Naive thymus-derived CD4-positive, alpha-beta T cell (primary cell): Measurements from ENCODE around the gene NDUFAF4. TPM values are rescaled to one million over a fixed set of nuclear protein-coding genes. Genes with fewer than 3 reads are reported as not detected.

Experiments
- ATAC-seq: fragments of 150-1000 bp; cut with Tn5 transposase; 2 replicates; pipeline ENCODE4 v1.10.0; 2021; ENCODE audit warnings: mild to moderate bottlenecking, moderate library complexity
- CTCF ChIA-PET: fragments of 350-600 bp; sonication (Branson Sonifier 250); formaldehyde crosslinking; loops from one replicate; lab custom pipeline; 2021; ENCODE audit warnings: antibody characterized with exemption; lab: Charles Lee
- POLR2A ChIA-PET: fragments of 350-600 bp; sonication (Branson Sonifier 250); formaldehyde crosslinking; loops from one replicate; lab custom pipeline; 2021; ENCODE audit warnings: antibody characterized with exemption, inconsistent platforms; lab: Charles Lee
- DNase-seq, 9 donors: peaks; one replicate each; pipeline versions ENCODE4 v3.0.0 to v3.0.0-alpha.2; 2020 to 2022; ENCODE audit warnings: mixed read lengths in 1 of 9
- H3K27ac ChIP-seq: one replicate; pipeline ENCODE4 v1.7.0; 2013; ENCODE audit warnings: mild to moderate bottlenecking, low read depth, low read length, moderate library complexity
- H3K27me3 ChIP-seq, 2 donors: one replicate each; pipeline ENCODE4 v1.7.0; 2013; ENCODE audit warnings: low read length in 2 of 2, mild to moderate bottlenecking in 2 of 2, moderate library complexity in 2 of 2; ENCODE audit not compliant: control insufficient read depth in 2 of 2, insufficient read depth in 2 of 2
- H3K36me3 ChIP-seq, 3 experiments: 1 replicate in 2 of 3; 2 replicates in 1 of 3; pipeline ENCODE4 v1.7.0; 2013; ENCODE audit warnings: low read length in 3 of 3, mild to moderate bottlenecking in 3 of 3, moderate library complexity in 1 of 3; ENCODE audit not compliant: insufficient read depth in 3 of 3, control insufficient read depth in 2 of 3
- H3K4me1 ChIP-seq, 2 donors: one replicate each; pipeline ENCODE4 v1.7.0; 2013; ENCODE audit warnings: low read length in 2 of 2, mild to moderate bottlenecking in 2 of 2, moderate library complexity in 1 of 2; ENCODE audit not compliant: control insufficient read depth in 2 of 2, insufficient read depth in 2 of 2
- H3K4me3 ChIP-seq: 2 replicates; pipeline ENCODE4 v1.7.0; 2013; ENCODE audit warnings: mild to moderate bottlenecking, low read length
- H3K9me3 ChIP-seq, 3 experiments: 1 replicate in 2 of 3; 2 replicates in 1 of 3; pipeline ENCODE4 v1.7.0; 2013; ENCODE audit warnings: low read length in 3 of 3; ENCODE audit not compliant: control insufficient read depth in 2 of 3
- H3K27ac Mint-ChIP-seq, 9 donors: one replicate each; pipeline ENCODE4 v1.8.0; 2020 to 2022; ENCODE audit warnings: mixed read lengths in 9 of 9, mild to moderate bottlenecking in 8 of 9, moderate library complexity in 5 of 9, inconsistent platforms in 2 of 9
- H3K27me3 Mint-ChIP-seq, 5 donors: one replicate each; pipeline ENCODE4 v1.8.0; 2021 to 2022; ENCODE audit warnings: mixed read lengths in 5 of 5, mild to moderate bottlenecking in 1 of 5
- H3K36me3 Mint-ChIP-seq, 5 donors: one replicate each; pipeline ENCODE4 v1.8.0; 2020 to 2022; ENCODE audit warnings: mixed read lengths in 5 of 5, mild to moderate bottlenecking in 3 of 5, inconsistent platforms in 1 of 5
- H3K4me1 Mint-ChIP-seq, 7 donors: one replicate each; pipeline ENCODE4 v1.8.0; 2020 to 2022; ENCODE audit warnings: mixed read lengths in 7 of 7, mild to moderate bottlenecking in 3 of 7, inconsistent platforms in 1 of 7
- H3K4me3 Mint-ChIP-seq, 10 donors: one replicate each; pipeline ENCODE4 v1.8.0; 2020 to 2022; ENCODE audit warnings: mild to moderate bottlenecking in 10 of 10, mixed read lengths in 10 of 10, moderate library complexity in 6 of 10, inconsistent platforms in 2 of 10
- H3K9me3 Mint-ChIP-seq, 11 donors: one replicate each; pipeline ENCODE4 v1.8.0; 2020 to 2022; ENCODE audit warnings: mixed read lengths in 11 of 11, mild to moderate bottlenecking in 4 of 11, inconsistent platforms in 1 of 11, moderate library complexity in 1 of 11
- intact Hi-C, 2 donors: fragments of 100-400 bp; cut with micrococcal nuclease; formaldehyde crosslinking; loops; one replicate each; pipeline ENCODE4 v1.15.1; 2023
- polyA plus RNA-seq, 2 donors: library from polyadenylated mRNA; unstranded; fragments of 300-500 nt; fragmentation: Illumina TruSeq; gene quantifications; one replicate each; pipeline ENCODE4 v1.2.3, GENCODE V29; 2021
- total RNA-seq, 6 experiments: library from RNA in 5 of 6; stranded (reverse) in 5 of 6; gene quantifications; 1 replicate in 5 of 6; 2 replicates in 1 of 6; pipeline ENCODE4 v1.2.3 and lab custom pipeline; 2021 to 2026

Gene NDUFAF4
- total and polyA plus RNA-seq, 7 experiments from 2014 or later = 25.1 to 75.6 (median 30.3) TPM

- peaks cover 0 to 6% (median 0%) of the 10 kb centered on the region in 7 donors for H3K4me1 Mint-ChIP-seq
- no peaks in the 10 kb centered on the region for H3K27me3 ChIP-seq
- peaks cover 0 to 4% (median 0%) of the 10 kb centered on the region in 5 donors for H3K36me3 Mint-ChIP-seq
- no peaks in the 10 kb centered on the region for H3K4me1 ChIP-seq
- H3K27ac ChIP-seq = no peak overlapping the region
- H3K9me3 Mint-ChIP-seq = no peaks in the 10 kb centered on the region
- no peaks in the 10 kb centered on the region for H3K9me3 ChIP-seq
- peaks cover 20 to 34% (median 27%) of the 10 kb centered on the region in 5 donors for H3K27me3 Mint-ChIP-seq
- no peaks in the 10 kb centered on the region for H3K36me3 ChIP-seq
- ChIA-PET POLR2A (no interaction called here), CTCF (no interaction called here)
- DNase-seq = no peak
- no peak overlapping the region for H3K27ac Mint-ChIP-seq
- no peak overlapping the region for H3K4me3 Mint-ChIP-seq
- H3K4me3 ChIP-seq = no peak overlapping the region
- intact Hi-C loops = no loop called here
- ATAC-seq = no peak
Observed at GRCh38 chr6:96911171-96911570, 13.5 kb upstream of the NDUFAF4 start.

- peaks cover 0 to 4% (median 0%) of the 10 kb centered on the region in 5 donors for H3K36me3 Mint-ChIP-seq
- ATAC-seq (no peak), DNase-seq (no peak)
- Histone ChIP-seq H3K4me3 (no peak overlapping the region), H3K9me3 (no peaks in the 10 kb centered on the region), H3K36me3 (no peaks in the 10 kb centered on the region), H3K27me3 (no peaks in the 10 kb centered on the region), H3K27ac (no peak overlapping the region), H3K4me1 (no peaks in the 10 kb centered on the region)
- CTCF ChIA-PET = interaction anchor here (1.3 kb wide), 1 partner anchor 12 kb away, joined by 3 read pairs; the partner anchor contains the start of gene NDUFAF4
- intact Hi-C loops = no loop called here
- no peaks in the 10 kb centered on the region for H3K9me3 Mint-ChIP-seq
- H3K4me3 Mint-ChIP-seq = no peak overlapping the region
- peaks cover 13 to 28% (median 20%) of the 10 kb centered on the region in 5 donors for H3K27me3 Mint-ChIP-seq
- H3K4me1 Mint-ChIP-seq = peaks cover 0 to 6% (median 0%) of the 10 kb centered on the region in 7 donors
- POLR2A ChIA-PET = interaction anchor here (1.9 kb wide), 1 partner anchor 12 kb away, joined by 8 read pairs; no protein-coding TSS in a partner anchor
- H3K27ac Mint-ChIP-seq = no peak overlapping the region
Observed at GRCh38 chr6:96909811-96910210, 12.1 kb upstream of the NDUFAF4 start.

GRCh38 chr6:96907498-96907897 lies 9.8 kb upstream of the NDUFAF4 start:
- CTCF ChIA-PET = interaction anchor here (0.8 kb wide), 1 partner anchor 9 kb away, joined by 3 read pairs; no protein-coding TSS in a partner anchor
- H3K9me3 Mint-ChIP-seq = no peaks in the 10 kb centered on the region
- H3K27ac Mint-ChIP-seq = no peak overlapping the region
- H3K4me1 ChIP-seq = no peaks in the 10 kb centered on the region
- peaks cover 0 to 4% (median 0%) of the 10 kb centered on the region in 5 donors for H3K36me3 Mint-ChIP-seq
- H3K9me3 ChIP-seq = no peaks in the 10 kb centered on the region
- POLR2A ChIA-PET = interaction anchor here (1.3 kb wide), 1 partner anchor 9 kb away, joined by 5 read pairs; the partner anchor contains the start of gene NDUFAF4
- H3K27me3 ChIP-seq = no peaks in the 10 kb centered on the region
- intact Hi-C loops = no loop called here
- DNase-seq (peak in 1 of 9 donors; percentile 25), ATAC-seq (peak; percentile 42)
- H3K4me1 Mint-ChIP-seq = peaks cover 0 to 6% (median 0%) of the 10 kb centered on the region in 7 donors
- H3K4me3 ChIP-seq = no peak overlapping the region
- H3K27ac ChIP-seq = no peak overlapping the region
- no peak overlapping the region for H3K4me3 Mint-ChIP-seq
- no peaks in the 10 kb centered on the region for H3K36me3 ChIP-seq
- peaks cover 7 to 20% (median 17%) of the 10 kb centered on the region in 5 donors for H3K27me3 Mint-ChIP-seq

DNA sequence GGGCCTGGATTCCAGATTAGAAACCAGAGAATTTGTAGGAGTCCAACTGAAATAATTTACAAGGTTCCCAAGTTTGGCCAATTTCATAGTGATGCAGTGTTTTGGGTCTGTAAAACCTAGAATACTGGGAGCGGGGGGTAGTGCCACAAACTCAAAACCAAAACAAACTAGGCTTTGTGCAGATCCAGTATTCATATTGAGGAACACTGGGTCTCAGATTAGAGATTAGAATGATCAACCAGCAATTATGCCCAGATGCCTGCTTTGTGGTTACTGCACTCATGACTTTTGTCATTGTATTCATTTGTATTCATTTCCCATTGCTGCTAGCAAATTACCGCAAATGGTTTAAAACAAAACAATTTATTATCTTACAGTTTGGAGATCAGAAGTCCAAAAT lies 3.2 kb upstream of the NDUFAF4 start:
- Histone ChIP-seq H3K4me3 (no peak overlapping the region), H3K36me3 (peaks cover 0 to 6% (median 0%) of the 10 kb centered on the region in 3 experiments), H3K4me1 (peaks cover 17 to 18% of the 10 kb centered on the region in 2 donors), H3K27me3 (no peaks in the 10 kb centered on the region), H3K27ac (no peak overlapping the region), H3K9me3 (no peaks in the 10 kb centered on the region)
- H3K4me1 Mint-ChIP-seq = peaks cover 10 to 32% (median 24%) of the 10 kb centered on the region in 7 donors
- ATAC-seq (no peak), DNase-seq (no peak)
- ChIA-PET POLR2A (no interaction called here), CTCF (no interaction called here)
- peaks cover 0 to 5% (median 2%) of the 10 kb centered on the region in 5 donors for H3K36me3 Mint-ChIP-seq
- intact Hi-C loops = no loop called here
- H3K27ac Mint-ChIP-seq = no peak overlapping the region
- H3K4me3 Mint-ChIP-seq = no peak overlapping the region
- peaks cover 0 to 2% (median 0%) of the 10 kb centered on the region in 11 donors for H3K9me3 Mint-ChIP-seq
- peaks cover 0 to 21% (median 13%) of the 10 kb centered on the region in 5 donors for H3K27me3 Mint-ChIP-seq

GRCh38 chr6:96899451-96899998 lies 1.8 kb upstream of the NDUFAF4 start:
- POLR2A ChIA-PET = interaction anchor here (1.3 to 4.4 kb wide), 2 partner anchors 22 to 25 kb away, joined by 9 to 30 read pairs; partner anchors contain the start of gene KLHL32
- intact Hi-C loops = loop anchor here in 1 of 2 donors (5.0 kb wide), 1 partner anchor 493 kb away; no protein-coding TSS in a partner anchor

DNA sequence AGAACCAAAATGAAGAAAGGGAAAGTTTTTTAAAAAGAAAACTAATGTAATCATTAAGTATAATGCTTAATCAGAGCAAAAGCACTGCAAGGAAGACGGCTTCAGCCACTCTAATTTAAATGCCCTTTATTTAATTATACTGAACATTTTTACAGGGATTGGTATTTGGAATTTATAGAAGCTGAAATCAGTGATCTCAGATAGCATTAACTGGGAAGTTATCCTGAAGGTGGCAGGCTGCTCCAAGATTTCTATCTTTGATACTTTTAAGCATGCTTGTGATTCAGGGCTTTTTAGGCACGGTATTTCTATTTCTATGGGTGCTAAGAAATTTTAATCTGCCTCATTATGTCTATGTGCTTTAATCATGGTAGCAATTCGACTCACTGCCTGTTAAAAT lies 1.3 kb upstream of the NDUFAF4 start:
- H3K36me3 Mint-ChIP-seq = peaks cover 0 to 6% (median 3%) of the 10 kb centered on the region in 5 donors
- no peak for ATAC-seq
- intact Hi-C loops = loop anchor here in 1 of 2 donors (5.0 kb wide), 1 partner anchor 493 kb away; no protein-coding TSS in a partner anchor
- H3K4me1 Mint-ChIP-seq = peaks cover 17 to 47% (median 38%) of the 10 kb centered on the region in 7 donors
- H3K9me3 Mint-ChIP-seq = peaks cover 0 to 2% (median 0%) of the 10 kb centered on the region in 11 donors
- peak overlapping the region in 6 of 10 donors; percentile 25 to 99 (median 88) for H3K4me3 Mint-ChIP-seq
- Histone ChIP-seq H3K4me3 (no peak overlapping the region), H3K27ac (peak overlapping the region; percentile 95), H3K36me3 (peaks cover 0 to 16% (median 0%) of the 10 kb centered on the region in 3 experiments), H3K27me3 (no peaks in the 10 kb centered on the region), H3K9me3 (no peaks in the 10 kb centered on the region), H3K4me1 (peaks cover 18 to 20% of the 10 kb centered on the region in 2 donors)
- peak overlapping the region in 4 of 9 donors; percentile 56 to 99 (median 88) for H3K27ac Mint-ChIP-seq
- no peak for DNase-seq
- ChIA-PET CTCF (no interaction called here), POLR2A (interaction anchor here (1.3 to 4.4 kb wide), 2 partner anchors 23 to 26 kb away, joined by 9 to 30 read pairs; partner anchors contain the start of gene KLHL32)
- peaks cover 0 to 17% (median 13%) of the 10 kb centered on the region in 5 donors for H3K27me3 Mint-ChIP-seq

More at GRCh38 chr6:96899451-96899998, 1.8 kb upstream of the NDUFAF4 start:
- no peak for DNase-seq
- Histone ChIP-seq H3K9me3 (no peaks in the 10 kb centered on the region), H3K4me1 (peaks cover 18 to 20% of the 10 kb centered on the region in 2 donors), H3K27ac (no peak overlapping the region), H3K36me3 (peaks cover 0 to 12% (median 0%) of the 10 kb centered on the region in 3 experiments), H3K27me3 (no peaks in the 10 kb centered on the region), H3K4me3 (no peak overlapping the region)
- H3K36me3 Mint-ChIP-seq = peaks cover 0 to 6% (median 3%) of the 10 kb centered on the region in 5 donors
- peaks cover 0 to 2% (median 0%) of the 10 kb centered on the region in 11 donors for H3K9me3 Mint-ChIP-seq
- peak overlapping the region in 3 of 10 donors; percentile 21 to 86 (median 25) for H3K4me3 Mint-ChIP-seq
- peaks cover 17 to 44% (median 36%) of the 10 kb centered on the region in 7 donors for H3K4me1 Mint-ChIP-seq
- no peak for ATAC-seq
- H3K27ac Mint-ChIP-seq = peak overlapping the region in 3 of 9 donors; percentile 32 to 38 (median 38)
- H3K27me3 Mint-ChIP-seq = peaks cover 0 to 17% (median 13%) of the 10 kb centered on the region in 5 donors
- CTCF ChIA-PET = no interaction called here
